HG03558 (cell line): Measurements from ENCODE around the gene UGT2B10.

Source experiments
- ATAC-seq: cut with Tn5 transposase; IDR thresholded peaks from one replicate; pipeline ENCODE4 v1.9.1; 2021; ENCODE audit warnings: moderate number of reproducible peaks; ENCODE audit not compliant: unreplicated experiment; ENCODE audit errors: extremely low read depth

The UGT2B10 gene

GRCh38 chr4:68869274-68869773 is 53.5 kb downstream of the UGT2B10 start:
- ATAC-seq, result no peak

- ATAC-seq, result no peak
These were observed 56.2 kb downstream of the UGT2B10 start for GRCh38 chr4:68871809-68872642.

- ATAC-seq, result no peak
These were observed 57.1 kb downstream of the UGT2B10 start for GRCh38 chr4:68872643-68873502.

GRCh38 chr4:68874507-68874906 is 58.7 kb downstream of the UGT2B10 start:
- ATAC-seq, result no peak

- ATAC-seq, result no peak
These were observed 61.8 kb downstream of the UGT2B10 start for GRCh38 chr4:68877555-68877954.

- no peak for ATAC-seq
These were observed 62.3 kb downstream of the UGT2B10 start for GRCh38 chr4:68878048-68878447.
